ENCODE data around the gene H6PD.

The H6PD gene

GRCh38 chr1:9234223-9235095 is at the start of gene H6PD:
Gene H6PD, plus strand, starts transcription at chr1:9234774. Its CDS starts 10,161 bp downstream, at chr1:9244935.
- DNase-seq: peak; percentile 37

GRCh38 chr1:9186082-9186859 is 48.3 kb upstream of the H6PD start:
- no peak for DNase-seq

GRCh38 chr1:9187004-9187403 is 47.6 kb upstream of the H6PD start:
- DNase-seq: no peak

- DNase-seq: no peak
Observed at GRCh38 chr1:9190234-9190633, 44.3 kb upstream of the H6PD start.

- DNase-seq: no peak
Observed at GRCh38 chr1:9191231-9191630, 43.3 kb upstream of the H6PD start.

GRCh38 chr1:9192578-9193232 is 41.9 kb upstream of the H6PD start:
- DNase-seq: no peak

GRCh38 chr1:9193233-9193625 is 41.3 kb upstream of the H6PD start:
- no peak for DNase-seq

- no peak for DNase-seq
Observed at GRCh38 chr1:9194024-9194423, 40.5 kb upstream of the H6PD start.

GRCh38 chr1:9195651-9196050 is 38.9 kb upstream of the H6PD start:
- no peak for DNase-seq

- no peak for DNase-seq
Observed at GRCh38 chr1:9196129-9197040, 38.2 kb upstream of the H6PD start.

GRCh38 chr1:9197186-9198099 is 37.1 kb upstream of the H6PD start:
- DNase-seq: no peak

- DNase-seq: no peak
Observed at GRCh38 chr1:9198538-9199361, 35.8 kb upstream of the H6PD start.

- no peak for DNase-seq
Observed at GRCh38 chr1:9200441-9200840, 34.1 kb upstream of the H6PD start.

- DNase-seq: no peak
Observed at GRCh38 chr1:9201401-9202239, 33.0 kb upstream of the H6PD start.

- DNase-seq: no peak
Observed at GRCh38 chr1:9202240-9202870, 32.2 kb upstream of the H6PD start.

GRCh38 chr1:9203511-9203982 is 31.0 kb upstream of the H6PD start:
- DNase-seq: no peak

- no peak for DNase-seq
Observed at GRCh38 chr1:9204156-9204720, 30.3 kb upstream of the H6PD start.

GRCh38 chr1:9207086-9207485 is 27.5 kb upstream of the H6PD start:
- no peak for DNase-seq
